Neural cell (in vitro differentiated cells): ENCODE data around the gene ERBB4.

Experiments
- CTCF ChIP-seq: fragments of 450-650 bp; IDR thresholded peaks from 2 replicates; pipeline ENCODE4 v1.5.1; 2014; ENCODE audit warnings: antibody characterized with exemption, mild to moderate bottlenecking, moderate library complexity; ENCODE audit not compliant: poor library complexity, severe bottlenecking
- EP300 ChIP-seq: fragments of 450-650 bp; conservative IDR thresholded peaks from 2 replicates; pipeline ENCODE4 v1.6.1; 2014; ENCODE audit warnings: antibody characterized with exemption, mild to moderate bottlenecking, moderate library complexity; ENCODE audit not compliant: poor library complexity, severe bottlenecking
- EZH2 ChIP-seq: fragments of 200-600, 300-800 bp; shearing (Covaris generic), sonication (generic); IDR thresholded peaks from 2 replicates; pipeline ENCODE4 v1.6.1; 2014; ENCODE audit warnings: antibody characterized with exemption, low read length, borderline replicate concordance, mild to moderate bottlenecking; ENCODE audit not compliant: insufficient read depth, poor library complexity, severe bottlenecking
- MXI1 ChIP-seq: fragments of 450-650 bp; conservative IDR thresholded peaks from 2 replicates; pipeline ENCODE4 v1.6.1; 2014; ENCODE audit warnings: antibody characterized with exemption, mild to moderate bottlenecking; ENCODE audit not compliant: poor library complexity, severe bottlenecking
- POLR2AphosphoS5 ChIP-seq: IDR thresholded peaks from 2 replicates; pipeline ENCODE4 v1.6.1; 2012
- RAD21 ChIP-seq: fragments of 450-650 bp; conservative IDR thresholded peaks from 2 replicates; pipeline ENCODE4 v1.6.1; 2014; ENCODE audit warnings: antibody characterized with exemption, mild to moderate bottlenecking, moderate library complexity
- REST ChIP-seq: IDR thresholded peaks from 2 replicates; pipeline ENCODE4 v1.6.1; 2012; ENCODE audit warnings: borderline replicate concordance
- SMC3 ChIP-seq: fragments of 450-650 bp; conservative IDR thresholded peaks from 2 replicates; pipeline ENCODE4 v1.6.1; 2014; ENCODE audit warnings: antibody characterized with exemption, mild to moderate bottlenecking, moderate library complexity; ENCODE audit not compliant: poor library complexity
- TAF1 ChIP-seq: IDR thresholded peaks from 2 replicates; pipeline ENCODE4 v1.6.1; 2012; ENCODE audit warnings: low read depth

GRCh38 chr2:212141499-212141898 is 397.1 kb downstream of the ERBB4 start:
- no peak for TF ChIP-seq CTCF
- TF ChIP-seq REST, result no peak
- no peak for TF ChIP-seq MXI1
- TF ChIP-seq POLR2AphosphoS5, result no peak
- no peak for TF ChIP-seq EP300
- no peak for TF ChIP-seq RAD21
- no peak for TF ChIP-seq EZH2
- TF ChIP-seq TAF1, result no peak
- no peak for TF ChIP-seq SMC3
